ENCODE data around the gene PRR9.

DNA sequence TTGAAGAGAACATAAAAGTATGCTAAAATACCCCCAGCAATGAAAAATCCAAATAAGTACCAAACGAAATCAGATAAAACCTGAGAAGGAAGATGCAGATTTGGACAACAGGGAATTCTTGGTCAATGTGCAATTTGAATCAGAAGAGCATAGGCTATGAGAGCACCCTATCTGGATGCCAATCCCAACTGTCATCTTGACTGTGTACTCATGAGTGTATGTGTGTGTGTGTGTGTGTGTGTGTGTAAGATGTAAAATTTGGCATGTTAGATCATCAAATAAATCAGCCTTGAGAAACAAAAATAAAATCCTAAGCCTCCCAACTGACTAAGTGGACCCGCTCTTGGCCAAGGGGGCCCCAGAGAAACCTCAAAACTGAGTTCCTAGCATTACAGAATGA is 48.7 kb upstream of the PRR9 start:
- TF ChIP-seq ZNF423 (CRISPR knock-in tag; IDR thresholded peaks at IDR 0.05) (no peak), SP1 (CRISPR knock-in tag; conservative IDR thresholded peaks at IDR 0.05) (no peak), CTCF (IDR thresholded peaks at IDR 0.05) (no peak), CBFB (CRISPR knock-in tag; IDR thresholded peaks at IDR 0.05; ENCODE audit: low read depth) (no peak), MLX (CRISPR knock-in tag; IDR thresholded peaks at IDR 0.05) (no peak)

Measured in WTC11 (cell line).